Femur (tissue), 1 donor: ENCODE results near the gene PSMB1.

Experiments
- DNase-seq: peaks from one replicate; pipeline ENCODE4 v3.0.0-alpha.2; 2017

Gene PSMB1

GRCh38 chr6:170552765-170553533 lies at the start of gene PSMB1:
TSS of gene PSMB1 (minus strand) at chr6:170553307. CDS start at chr6:170553242, 65 bp downstream.
- DNase-seq: peak; percentile 97

- no peak for DNase-seq
Observed at GRCh38 chr6:170597278-170597677, 44.2 kb upstream of the PSMB1 start.

- no peak for DNase-seq
Observed at GRCh38 chr6:170596426-170596825, 43.3 kb upstream of the PSMB1 start.

GRCh38 chr6:170590725-170591124 lies 37.6 kb upstream of the PSMB1 start:
- DNase-seq: no peak

- DNase-seq: no peak
Observed at GRCh38 chr6:170584954-170585498, 31.9 kb upstream of the PSMB1 start.

GRCh38 chr6:170584181-170584953 lies 31.3 kb upstream of the PSMB1 start, which contains the start of gene PDCD2:
TSS of gene PDCD2 (minus strand) at chr6:170584637. CDS start at chr6:170584581, 56 bp downstream.
- DNase-seq: peak; percentile 95

- no peak for DNase-seq
Observed at GRCh38 chr6:170583756-170584180, 30.7 kb upstream of the PSMB1 start.

GRCh38 chr6:170578909-170579308 lies 25.8 kb upstream of the PSMB1 start:
- DNase-seq: no peak

GRCh38 chr6:170575250-170575649 lies 22.1 kb upstream of the PSMB1 start:
- DNase-seq: no peak

GRCh38 chr6:170572704-170573466 lies 19.8 kb upstream of the PSMB1 start:
- DNase-seq: no peak

- no peak for DNase-seq
Observed at GRCh38 chr6:170564936-170565530, 11.9 kb upstream of the PSMB1 start.

- DNase-seq: no peak
Observed at GRCh38 chr6:170561555-170561954, 8.4 kb upstream of the PSMB1 start.

- no peak for DNase-seq
Observed at GRCh38 chr6:170555305-170555704, 2.2 kb upstream of the PSMB1 start.

GRCh38 chr6:170554796-170555137 lies 1.7 kb upstream of the PSMB1 start:
- no peak for DNase-seq

GRCh38 chr6:170554013-170554795 lies 1.1 kb upstream of the PSMB1 start, which contains the start of gene TBP:
TSS of gene TBP (plus strand) at chr6:170554369. CDS start at chr6:170557030, 2,661 bp downstream.
- DNase-seq: peak; percentile 99

GRCh38 chr6:170553534-170554012 lies 466 bp upstream of the PSMB1 start:
- no peak for DNase-seq

GRCh38 chr6:170545405-170545804 lies 7.7 kb downstream of the PSMB1 start:
- DNase-seq: no peak

- DNase-seq: no peak
Observed at GRCh38 chr6:170542031-170542719, 10.9 kb downstream of the PSMB1 start.

- DNase-seq: no peak
Observed at GRCh38 chr6:170537329-170537728, 15.8 kb downstream of the PSMB1 start.

- no peak for DNase-seq
Observed at GRCh38 chr6:170536671-170537070, 16.4 kb downstream of the PSMB1 start.

- DNase-seq: no peak
Observed at GRCh38 chr6:170535004-170535403, 18.1 kb downstream of the PSMB1 start.
